Vagina (tissue), 2 donors: ENCODE measurements around the gene HSPBAP1.

Source experiments
- POLR2A ChIP-seq, 2 donors: fragments of 450-650 bp; IDR thresholded peaks; one replicate each; pipeline ENCODE4 v1.6.1; 2017; ENCODE audit warnings: antibody characterized with exemption in 2 of 2, mild to moderate bottlenecking in 2 of 2, moderate library complexity in 2 of 2
- TF ChIP-seq, protein P1 (sequence below), 3 experiments: fragments of 450-650 bp in 2 of 3; fragments of 200-600 bp in 1 of 3; sonication (generic) in 1 of 3; IDR thresholded peaks; one replicate each; pipeline ENCODE4 v1.5.1; 2017 to 2019; ENCODE audit warnings: antibody characterized with exemption in 3 of 3, mild to moderate bottlenecking in 2 of 3, moderate library complexity in 2 of 3

DNA sequence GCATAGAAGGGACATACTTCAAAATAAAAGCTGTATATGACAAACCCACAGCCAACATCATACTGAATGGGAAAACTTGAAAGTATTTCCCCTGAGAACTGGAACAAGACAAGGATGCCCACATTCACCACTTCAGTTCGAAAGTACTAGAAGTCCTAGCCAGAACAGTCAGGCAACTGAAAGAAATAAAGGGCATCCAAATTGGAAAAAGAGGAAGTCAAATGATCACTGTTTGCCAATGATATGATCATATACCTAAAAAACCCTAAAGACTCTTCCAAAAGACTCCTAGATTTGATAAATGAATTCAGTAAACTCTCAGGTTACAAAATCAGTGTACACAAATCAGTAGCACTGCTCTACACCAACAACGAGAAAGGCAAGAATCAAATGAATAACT, 42.0 kb upstream of the HSPBAP1 start:
- TF ChIP-seq, protein P1, sequence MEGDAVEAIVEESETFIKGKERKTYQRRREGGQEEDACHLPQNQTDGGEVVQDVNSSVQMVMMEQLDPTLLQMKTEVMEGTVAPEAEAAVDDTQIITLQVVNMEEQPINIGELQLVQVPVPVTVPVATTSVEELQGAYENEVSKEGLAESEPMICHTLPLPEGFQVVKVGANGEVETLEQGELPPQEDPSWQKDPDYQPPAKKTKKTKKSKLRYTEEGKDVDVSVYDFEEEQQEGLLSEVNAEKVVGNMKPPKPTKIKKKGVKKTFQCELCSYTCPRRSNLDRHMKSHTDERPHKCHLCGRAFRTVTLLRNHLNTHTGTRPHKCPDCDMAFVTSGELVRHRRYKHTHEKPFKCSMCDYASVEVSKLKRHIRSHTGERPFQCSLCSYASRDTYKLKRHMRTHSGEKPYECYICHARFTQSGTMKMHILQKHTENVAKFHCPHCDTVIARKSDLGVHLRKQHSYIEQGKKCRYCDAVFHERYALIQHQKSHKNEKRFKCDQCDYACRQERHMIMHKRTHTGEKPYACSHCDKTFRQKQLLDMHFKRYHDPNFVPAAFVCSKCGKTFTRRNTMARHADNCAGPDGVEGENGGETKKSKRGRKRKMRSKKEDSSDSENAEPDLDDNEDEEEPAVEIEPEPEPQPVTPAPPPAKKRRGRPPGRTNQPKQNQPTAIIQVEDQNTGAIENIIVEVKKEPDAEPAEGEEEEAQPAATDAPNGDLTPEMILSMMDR (IDR thresholded peaks at IDR 0.05), result no peak
- TF ChIP-seq POLR2A (IDR thresholded peaks at IDR 0.05), result no peak
